ENCODE data around the gene GRM4.

DNA sequence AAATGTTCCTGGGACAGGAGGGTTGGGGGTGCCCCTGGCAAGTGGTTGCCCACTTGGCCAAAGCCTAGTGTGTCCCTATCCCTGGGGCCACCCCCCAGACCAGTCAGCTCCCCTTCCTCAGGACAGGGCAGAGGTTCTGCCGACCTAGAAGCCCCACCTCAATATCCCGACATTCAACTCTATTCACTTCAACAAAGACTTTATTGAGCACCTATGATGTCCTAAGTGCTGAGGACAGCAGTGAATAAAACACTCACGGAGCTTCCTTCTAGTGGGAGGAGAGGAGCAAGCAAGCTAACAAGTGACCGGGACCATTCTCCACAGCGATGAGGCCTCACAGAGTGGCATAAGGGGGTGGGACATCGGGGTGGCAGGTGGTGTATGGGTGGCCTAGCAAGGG lies 52.7 kb downstream of the GRM4 start:
- no peak for TF ChIP-seq CTCF (IDR thresholded peaks at IDR 0.05)
- TF ChIP-seq POLR2A (IDR thresholded peaks at IDR 0.05) = no peak

All from right lobe of liver (tissue), 4 donors.